Body of pancreas (tissue), 4 donors: Measurements from ENCODE around the gene PCDHB8. TPM values are rescaled to one million over a fixed set of nuclear protein-coding genes. Genes with fewer than 3 reads are reported as not detected.
"Not testable (repeated sequence)": the region's sequence is repeated elsewhere in the genome, so short reads cannot be mapped to it uniquely, and the experiment has no call there.

Source experiments
- ATAC-seq: fragments of 150-250 bp; one replicate; pipeline ENCODE4 v1.9.1; 2016
- DNase-seq, 4 donors: peaks; one replicate each; pipeline ENCODE4 v3.0.0-alpha.2; 2019
- H3K27ac ChIP-seq, 4 donors: fragments of 200-600 bp; sonication (generic); 1 replicate in 3 of 4; 2 replicates in 1 of 4; pipeline versions ENCODE4 v1.5.1 to v1.6.1; 2016 to 2019; ENCODE audit warnings: mild to moderate bottlenecking in 1 of 4, mixed read lengths in 1 of 4, moderate library complexity in 1 of 4
- H3K27me3 ChIP-seq, 2 donors: fragments of 200-600 bp; sonication (generic); one replicate each; pipeline ENCODE4 v1.6.0; 2016; ENCODE audit warnings: mild to moderate bottlenecking in 1 of 2
- H3K36me3 ChIP-seq, 2 donors: fragments of 200-600 bp; sonication (generic); replicated peaks in 1 of 2; 2 replicates each; pipeline ENCODE4 v1.5.1; 2016; ENCODE audit warnings: low read depth in 2 of 2; ENCODE audit not compliant: insufficient read depth in 1 of 2
- H3K4me1 ChIP-seq: fragments of 200-600 bp; sonication (generic); one replicate; pipeline ENCODE4 v1.6.0; 2016
- H3K4me3 ChIP-seq, 2 donors: fragments of 200-600 bp; sonication (generic); 1 replicate in 1 of 2; 2 replicates in 1 of 2; pipeline ENCODE4 v1.5.1; 2016 to 2019
- H3K9me3 ChIP-seq, 3 donors: fragments of 200-600 bp; sonication (generic); 1 replicate in 2 of 3; 2 replicates in 1 of 3; pipeline ENCODE4 v1.5.1; 2016
- CTCF ChIP-seq, 7 experiments: fragments of 450-650 bp in 4 of 7; fragments of 200-600 bp in 3 of 7; sonication (generic) in 3 of 7; IDR thresholded peaks; one replicate each; pipeline ENCODE4 v1.5.1; 2016 to 2019; ENCODE audit warnings: antibody characterized with exemption in 7 of 7
- POLR2A ChIP-seq, 3 donors: fragments of 450-650 bp; IDR thresholded peaks; one replicate each; pipeline ENCODE4 v1.6.1; 2016; ENCODE audit warnings: antibody characterized with exemption in 3 of 3, mild to moderate bottlenecking in 2 of 3
- WGBS, 2 donors: methylation state at CpG; one replicate each; pipeline ENCODE4 v1.1.5; 2017; 5-methylcytosine and 5-hydroxymethylcytosine counted together
- intact Hi-C: fragments of 100-400 bp; cut with DNase I; formaldehyde crosslinking; loops from one replicate; pipeline ENCODE4 v1.15.1; 2023
- total RNA-seq, 2 donors: library from RNA; depleted of rRNA; stranded (reverse); fragments of >200 nt; gene quantifications; one replicate each; pipeline ENCODE4 v1.1.0, GENCODE V29; 2016

PCDHB8 gene
- total RNA-seq, result under 1 TPM; 0.33 to 0.52 TPM

GRCh38 chr5:141177577-141178191 lies at the start of gene PCDHB8:
PCDHB8 (plus strand) TSS chr5:141177790; CDS start chr5:141178035, 245 bp downstream.
- Histone ChIP-seq H3K9me3 (peaks cover 0 to 53% (median 10%) of the 10 kb centered on the region in 3 donors), H3K4me3 (peak within 1 kb of the TSS in 1 of 2 donors; percentile 7)
- intact Hi-C loops, H3K27ac ChIP-seq, H3K36me3 ChIP-seq, H3K27me3 ChIP-seq, ATAC-seq, H3K4me1 ChIP-seq: not testable (repeated sequence)
- TF ChIP-seq CTCF (IDR thresholded peaks at IDR 0.05), result peak in 2 of 7 experiments; percentile 15 to 16
- WGBS, 2 donors, result 16 to 30% methylated on average over 14 to 18 of the region's 18 CpGs
- DNase-seq, result peak in 2 of 4 donors; percentile 13 to 37

GRCh38 chr5:141135030-141135717 lies 42.4 kb upstream of the PCDHB8 start, which contains the start of gene PCDHB5:
PCDHB5 (plus strand) TSS chr5:141135206; CDS start chr5:141135435, 229 bp downstream.
- no peak for TF ChIP-seq POLR2A (IDR thresholded peaks at IDR 0.05)
- TF ChIP-seq CTCF (IDR thresholded peaks at IDR 0.05), result peak in 6 of 7 experiments; percentile 18 to 67 (median 56)
- Histone ChIP-seq H3K36me3 (no peaks in the 10 kb centered on the region), H3K9me3 (peaks cover 0 to 37% (median 0%) of the 10 kb centered on the region in 3 donors), H3K4me3 (peak within 1 kb of the TSS in 1 of 2 donors; percentile 40), H3K27me3 (no peaks in the 10 kb centered on the region), H3K4me1 (peaks cover 5% of the 10 kb centered on the region), H3K27ac (peak within 1 kb of the TSS in 3 of 4 donors; percentile 19 to 69 (median 27))
- ATAC-seq (peak; percentile 73), DNase-seq (peak; percentile 46 to 71 (median 65))
- WGBS, 2 donors, result 12 to 15% methylated on average over 22 of the region's 22 CpGs
- intact Hi-C loops, result no loop called here

GRCh38 chr5:141135718-141136266 lies 41.8 kb upstream of the PCDHB8 start:
- H3K4me3 ChIP-seq, result peak overlapping the region in 1 of 2 donors; percentile 40
- H3K27me3 ChIP-seq, result no peaks in the 10 kb centered on the region
- peaks cover 0 to 37% (median 0%) of the 10 kb centered on the region in 3 donors for H3K9me3 ChIP-seq
- intact Hi-C loops, result no loop called here
- H3K36me3 ChIP-seq, result no peaks in the 10 kb centered on the region
- no peak for TF ChIP-seq CTCF (IDR thresholded peaks at IDR 0.05)
- TF ChIP-seq POLR2A (IDR thresholded peaks at IDR 0.05), result no peak
- WGBS, 2 donors, result 33 to 54% methylated on average over 19 of the region's 19 CpGs
- H3K27ac ChIP-seq, result peak overlapping the region in 2 of 4 donors; percentile 19 to 69
- ATAC-seq (no peak), DNase-seq (no peak)
- peaks cover 5% of the 10 kb centered on the region for H3K4me1 ChIP-seq

GRCh38 chr5:141137346-141137745 lies 40.2 kb upstream of the PCDHB8 start:
- H3K27ac ChIP-seq, H3K27me3 ChIP-seq, H3K4me1 ChIP-seq, ATAC-seq, H3K36me3 ChIP-seq, intact Hi-C loops, H3K4me3 ChIP-seq, DNase-seq: not testable (repeated sequence)
- H3K9me3 ChIP-seq, result peaks cover 0 to 37% (median 0%) of the 10 kb centered on the region in 3 donors
- 38 to 69% methylated on average over 13 to 30 of the region's 34 CpGs for WGBS, 2 donors

- no peaks in the 10 kb centered on the region for H3K27me3 ChIP-seq
- WGBS, 2 donors, result 7 to 21% methylated on average over 18 of the region's 18 CpGs
- H3K4me1 ChIP-seq, result no peaks in the 10 kb centered on the region
- DNase-seq, result no peak
- H3K9me3 ChIP-seq, result peaks cover 0 to 30% (median 4%) of the 10 kb centered on the region in 3 donors
- no peak within 1 kb of the TSS for H3K4me3 ChIP-seq
- H3K27ac ChIP-seq, result no peak within 1 kb of the TSS
- intact Hi-C loops, result no loop called here
- ATAC-seq, result no peak
- no peaks in the 10 kb centered on the region for H3K36me3 ChIP-seq
- TF ChIP-seq CTCF (IDR thresholded peaks at IDR 0.05) (no peak), POLR2A (IDR thresholded peaks at IDR 0.05) (no peak)
Measured at GRCh38 chr5:141149812-141150211, 27.8 kb upstream of the PCDHB8 start, which contains the start of gene PCDHB6. PCDHB6 (plus strand) TSS chr5:141150057; CDS start chr5:141150258, 201 bp downstream.
